Stomach (tissue), 19 donors: Measurements from ENCODE around the gene WNT2. TPM values are rescaled to one million over a fixed set of nuclear protein-coding genes. Genes with fewer than 3 reads are reported as not detected.

Experiments used
- DNase-seq, 2 donors: peaks; one replicate each; pipeline versions ENCODE4 v3.0.0 to v3.0.0-alpha.2; 2013 to 2019
- H3K27ac ChIP-seq, 5 donors: fragments of 200-600 bp in 4 of 5; sonication (generic) in 4 of 5; one replicate each; pipeline ENCODE4 v1.5.1; 2013 to 2019; ENCODE audit warnings: mild to moderate bottlenecking in 1 of 5, moderate library complexity in 1 of 5
- H3K27me3 ChIP-seq, 3 donors: fragments of 200-600 bp; sonication (generic); one replicate each; pipeline ENCODE4 v1.5.1; 2017 to 2019; ENCODE audit warnings: mixed run types in 1 of 3
- H3K36me3 ChIP-seq, 4 donors: fragments of 200-600 bp; sonication (generic); 1 replicate in 3 of 4; 2 replicates in 1 of 4; pipeline ENCODE4 v1.5.1; 2016 to 2019
- H3K4me1 ChIP-seq, 4 donors: fragments of 200-600 bp; sonication (generic); one replicate each; pipeline ENCODE4 v1.5.1; 2016 to 2019
- H3K4me3 ChIP-seq, 4 donors: fragments of 200-600 bp; sonication (generic) in 3 of 4; one replicate each; pipeline ENCODE4 v1.5.1; 2016 to 2019; ENCODE audit warnings: mild to moderate bottlenecking in 1 of 4
- H3K9me3 ChIP-seq, 4 donors: fragments of 200-600 bp; sonication (generic); one replicate each; pipeline ENCODE4 v1.5.1; 2016 to 2019
- EP300 ChIP-seq: sonication (generic); formaldehyde crosslinking; IDR thresholded peaks from one replicate; pipeline ENCODE4 v1.6.1; 2017; ENCODE audit warnings: antibody characterized with exemption
- POLR2A ChIP-seq, 4 donors: fragments of 450-650 bp; IDR thresholded peaks; one replicate each; pipeline ENCODE4 v1.6.1; 2016; ENCODE audit warnings: antibody characterized with exemption in 4 of 4, control low read depth in 2 of 4, mild to moderate bottlenecking in 1 of 4, moderate library complexity in 1 of 4
- POLR2AphosphoS5 ChIP-seq, 3 donors: sonication (generic); formaldehyde crosslinking; IDR thresholded peaks; one replicate each; pipeline ENCODE4 v1.6.1; 2016; ENCODE audit warnings: antibody characterized with exemption in 3 of 3
- WGBS, 5 donors: extraction: QIAGEN DNeasy Blood & Tissue Kit in 3 of 5; methylation state at CpG; one replicate each; pipeline versions ENCODE4 v1.1.5 to v1.1.7; 2013 to 2018; 5-methylcytosine and 5-hydroxymethylcytosine counted together
- intact Hi-C: fragments of 100-400 bp; cut with DNase I; formaldehyde crosslinking; loops from one replicate; pipeline ENCODE4 v1.15.1; 2023; ENCODE audit warnings: low total_unique reads
- long read RNA-seq, 10 donors: transcript quantifications; one replicate each; lab custom pipeline, GENCODE V29; 2026
- polyA plus RNA-seq, 3 donors: library from polyadenylated mRNA; stranded (reverse); fragments of 200-250 nt; gene quantifications; one replicate each; pipeline ENCODE4 v1.2.3, GENCODE V29; 2013
- total RNA-seq, 5 donors: library from RNA; depleted of rRNA; stranded (reverse); fragments of >200 nt; gene quantifications; one replicate each; pipeline versions ENCODE4 v1.1.0 to v1.2.3, GENCODE V29; 2014 to 2016
- TF ChIP-seq, protein P1 (sequence below), 7 experiments: fragments of 450-650 bp in 4 of 7; fragments of 200-600 bp in 3 of 7; sonication (generic) in 3 of 7; IDR thresholded peaks; one replicate each; pipeline ENCODE4 v1.5.1; 2016 to 2019; ENCODE audit warnings: antibody characterized with exemption in 7 of 7, control low read depth in 2 of 7, mild to moderate bottlenecking in 1 of 7
- donor health status: healthy with polysubstance abuse.
- donor health status: Bipolar disorder and iron deficiency.
- donor health status: healthy.

Gene WNT2
- 1 to 10 TPM in 1 of 5 donors, not detected in 4; 1.7 TPM for total RNA-seq
- polyA plus RNA-seq = under 1 TPM in 1 of 3 donors, not detected in 2; 0.61 TPM
- long read RNA-seq, donor 1 = 0 reads
- long read RNA-seq, donor 2 = 0 reads
- long read RNA-seq, donor 3 = 0 reads
- long read RNA-seq, donor 4 = 0 reads
- long read RNA-seq, donor 5 = 0 reads
- long read RNA-seq, donor 6 = 0 reads
- long read RNA-seq, donor 7, partial matches to known transcripts = 0 of 3 reads
- long read RNA-seq, donor 7, other reads (novel, unspliced or antisense) = 0 of 3 reads
- long read RNA-seq, donor 8 = 0 reads
- long read RNA-seq, donor 9 = 0 reads
- long read RNA-seq, donor 10 = 0 reads

DNA sequence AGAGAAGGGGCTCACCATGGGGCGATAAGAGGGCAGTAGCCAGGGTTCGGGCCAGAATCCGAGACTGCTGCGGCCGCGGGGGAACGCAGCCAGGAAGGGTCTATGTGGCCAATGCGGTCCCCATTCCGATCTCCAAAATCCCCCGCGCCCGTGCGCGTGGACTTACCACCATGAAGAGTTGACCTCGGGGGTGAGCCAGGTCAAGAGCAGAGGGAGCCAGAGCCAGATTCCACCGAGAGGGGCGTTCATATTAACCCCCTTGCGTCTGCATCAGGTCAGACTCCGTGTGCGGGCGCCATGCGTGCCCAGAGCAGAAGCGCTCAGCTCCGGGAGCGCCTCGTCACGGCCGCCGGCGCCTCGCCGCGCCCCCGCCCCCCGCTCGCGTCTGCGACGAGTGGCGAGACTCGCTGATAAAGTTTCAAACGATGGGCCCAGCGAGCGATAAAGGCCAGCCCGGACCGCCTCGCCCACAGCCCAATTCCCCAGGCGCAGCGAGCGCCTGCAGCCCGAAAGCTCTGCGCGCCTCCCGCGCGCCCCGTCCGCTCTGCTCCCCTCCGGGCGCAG lies at the start of gene WNT2:
TSS of gene WNT2 (minus strand) at position 318 of the 564 bp plus-strand sequence. CDS start at position 249, 69 bp downstream.
- intact Hi-C loops = no loop called here
- Histone ChIP-seq H3K27me3 (peaks cover 15 to 65% (median 44%) of the 10 kb centered on the region in 3 donors), H3K9me3 (peaks cover 0 to 5% (median 0%) of the 10 kb centered on the region in 4 donors), H3K27ac (no peak within 1 kb of the TSS), H3K36me3 (no peaks in the 10 kb centered on the region), H3K4me3 (peak within 1 kb of the TSS; percentile 33 to 48 (median 42)), H3K4me1 (peaks cover 21 to 24% (median 22%) of the 10 kb centered on the region in 4 donors)
- 2 to 10% (median 3%) methylated on average over 28 to 60 of the region's 60 CpGs for WGBS, 5 donors
- TF ChIP-seq, protein P1, sequence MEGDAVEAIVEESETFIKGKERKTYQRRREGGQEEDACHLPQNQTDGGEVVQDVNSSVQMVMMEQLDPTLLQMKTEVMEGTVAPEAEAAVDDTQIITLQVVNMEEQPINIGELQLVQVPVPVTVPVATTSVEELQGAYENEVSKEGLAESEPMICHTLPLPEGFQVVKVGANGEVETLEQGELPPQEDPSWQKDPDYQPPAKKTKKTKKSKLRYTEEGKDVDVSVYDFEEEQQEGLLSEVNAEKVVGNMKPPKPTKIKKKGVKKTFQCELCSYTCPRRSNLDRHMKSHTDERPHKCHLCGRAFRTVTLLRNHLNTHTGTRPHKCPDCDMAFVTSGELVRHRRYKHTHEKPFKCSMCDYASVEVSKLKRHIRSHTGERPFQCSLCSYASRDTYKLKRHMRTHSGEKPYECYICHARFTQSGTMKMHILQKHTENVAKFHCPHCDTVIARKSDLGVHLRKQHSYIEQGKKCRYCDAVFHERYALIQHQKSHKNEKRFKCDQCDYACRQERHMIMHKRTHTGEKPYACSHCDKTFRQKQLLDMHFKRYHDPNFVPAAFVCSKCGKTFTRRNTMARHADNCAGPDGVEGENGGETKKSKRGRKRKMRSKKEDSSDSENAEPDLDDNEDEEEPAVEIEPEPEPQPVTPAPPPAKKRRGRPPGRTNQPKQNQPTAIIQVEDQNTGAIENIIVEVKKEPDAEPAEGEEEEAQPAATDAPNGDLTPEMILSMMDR (IDR thresholded peaks at IDR 0.05) = no peak
- TF ChIP-seq POLR2AphosphoS5 (IDR thresholded peaks at IDR 0.05) = no peak
- no peak for TF ChIP-seq EP300
- no peak for TF ChIP-seq POLR2A (IDR thresholded peaks at IDR 0.05)
- peak in 1 of 2 donors; percentile 38 for DNase-seq

DNA sequence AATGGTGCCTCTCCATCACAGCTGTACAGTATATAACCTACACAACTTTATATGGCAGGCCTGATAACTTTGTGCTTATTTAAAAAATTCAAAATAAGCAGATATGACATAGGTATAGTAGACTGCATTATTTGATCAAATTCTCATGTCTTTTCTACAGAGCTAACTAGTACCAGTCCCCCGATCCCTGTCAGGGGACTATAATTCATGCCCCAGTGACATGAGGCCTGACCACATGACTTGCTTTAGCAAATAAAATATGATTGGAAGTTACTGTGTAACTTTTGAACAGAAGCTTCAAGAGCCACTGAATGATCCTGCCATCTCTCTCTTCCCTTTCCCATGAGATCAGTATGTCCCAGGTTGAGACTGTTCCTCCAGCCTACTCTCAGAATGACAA lies 49.2 kb upstream of the WNT2 start:
- no peaks in the 10 kb centered on the region for H3K36me3 ChIP-seq
- H3K4me3 ChIP-seq = no peak overlapping the region
- no peaks in the 10 kb centered on the region for H3K4me1 ChIP-seq
- no peak for DNase-seq
- no peak overlapping the region for H3K27ac ChIP-seq
- no peaks in the 10 kb centered on the region for H3K9me3 ChIP-seq
- 88 to 97% (median 91%) methylated on average over 1 of the region's 1 CpG for WGBS, 5 donors
- TF ChIP-seq POLR2A (IDR thresholded peaks at IDR 0.05) = no peak
- TF ChIP-seq, protein P1 (IDR thresholded peaks at IDR 0.05) = no peak
- TF ChIP-seq POLR2AphosphoS5 (IDR thresholded peaks at IDR 0.05) = no peak
- no peak for TF ChIP-seq EP300
- intact Hi-C loops = no loop called here
- H3K27me3 ChIP-seq = no peaks in the 10 kb centered on the region

DNA sequence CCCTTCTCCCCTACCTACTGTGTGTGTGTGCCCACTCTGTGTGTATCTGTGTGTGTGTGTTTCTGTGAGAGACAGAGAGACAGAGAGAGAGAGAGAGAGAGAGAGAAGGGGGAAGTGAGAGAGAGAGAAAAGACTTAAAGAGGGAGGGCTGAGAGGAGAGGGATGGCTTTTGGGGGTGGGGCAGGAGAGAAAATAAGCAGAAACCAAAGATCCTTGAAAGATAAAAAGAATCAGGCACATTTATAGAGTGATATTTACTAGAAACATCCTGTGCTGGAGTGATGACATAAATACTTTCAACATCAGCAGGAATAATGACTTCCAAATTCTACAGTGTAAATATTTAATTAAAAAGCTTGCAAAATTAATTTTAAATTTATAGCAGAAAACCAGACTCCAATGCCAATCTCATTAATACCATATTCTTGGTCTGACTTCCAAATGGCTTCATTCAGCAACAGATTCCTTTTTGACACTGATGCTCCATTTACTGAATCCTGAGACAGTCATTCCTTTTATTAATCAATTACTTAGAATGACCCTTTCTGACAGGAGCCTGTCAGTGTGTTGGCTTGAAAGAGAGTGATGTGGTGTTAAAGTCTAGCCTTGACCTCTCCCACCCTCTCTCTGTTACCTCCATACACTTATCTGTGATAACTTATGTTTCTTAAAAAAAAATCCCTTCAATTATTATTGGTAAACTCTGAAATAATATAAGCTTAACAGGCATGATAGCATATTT lies 41.7 kb upstream of the WNT2 start:
- Histone ChIP-seq H3K4me1 (no peaks in the 10 kb centered on the region), H3K27me3 (no peaks in the 10 kb centered on the region), H3K9me3 (no peaks in the 10 kb centered on the region), H3K36me3 (no peaks in the 10 kb centered on the region), H3K27ac (no peak overlapping the region), H3K4me3 (no peak overlapping the region)
- DNase-seq = no peak
- TF ChIP-seq POLR2AphosphoS5 (IDR thresholded peaks at IDR 0.05) = no peak
- TF ChIP-seq, protein P1 (IDR thresholded peaks at IDR 0.05) = no peak
- TF ChIP-seq POLR2A (IDR thresholded peaks at IDR 0.05) = no peak
- TF ChIP-seq EP300 = no peak
- intact Hi-C loops = no loop called here

DNA sequence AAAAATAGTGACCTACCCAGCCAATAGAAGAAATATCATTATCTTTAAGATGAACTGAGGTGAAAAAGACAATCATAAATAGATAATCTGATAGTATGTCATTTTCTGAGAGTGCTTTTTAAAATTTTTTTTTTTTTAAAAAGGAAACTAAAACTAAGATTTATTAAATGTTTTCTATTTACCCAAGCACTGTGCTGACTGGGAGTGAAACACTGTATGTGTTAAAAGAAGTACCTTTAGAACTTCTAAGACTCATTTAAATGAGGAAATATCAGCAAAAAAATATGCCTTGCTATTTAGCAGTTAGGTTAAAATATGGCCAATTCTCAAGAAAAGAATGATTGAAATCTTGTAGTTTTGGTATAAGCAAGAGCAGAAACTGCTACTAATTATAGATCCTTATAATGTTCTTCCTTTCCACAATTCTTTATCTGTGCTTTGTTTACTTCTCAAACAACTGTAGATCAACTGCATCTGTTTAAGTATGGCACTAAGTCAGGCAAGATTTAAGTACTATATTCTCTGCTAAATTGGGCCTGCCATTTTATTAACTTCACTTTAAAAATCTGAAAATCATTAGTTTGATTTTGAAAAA lies 39.5 kb upstream of the WNT2 start:
- no peaks in the 10 kb centered on the region for H3K36me3 ChIP-seq
- no peaks in the 10 kb centered on the region for H3K27me3 ChIP-seq
- intact Hi-C loops = no loop called here
- H3K4me1 ChIP-seq = no peaks in the 10 kb centered on the region
- H3K4me3 ChIP-seq = no peak overlapping the region
- DNase-seq = no peak
- H3K9me3 ChIP-seq = no peaks in the 10 kb centered on the region
- no peak overlapping the region for H3K27ac ChIP-seq
- TF ChIP-seq, protein P1 (IDR thresholded peaks at IDR 0.05) = no peak
- TF ChIP-seq POLR2A (IDR thresholded peaks at IDR 0.05) (no peak), POLR2AphosphoS5 (IDR thresholded peaks at IDR 0.05) (no peak), EP300 (no peak)
